ENCODE data around the gene HHIPL1. TPM values are rescaled to one million over a fixed set of nuclear protein-coding genes. Genes with fewer than 3 reads are reported as not detected.

The HHIPL1 gene
- total and polyA plus RNA-seq, 2 donors (not counting 3 experiments of a cell fraction or from before 2014, with no cell fraction given) = 1.3 to 2.1 TPM

GRCh38 chr14:99612071-99612737, 32.7 kb upstream of the HHIPL1 start:
- FAIRE-seq (no peak), DNase-seq (ENCODE audit: low read depth, low spot score) (no peak)
- intact Hi-C loops (cut with micrococcal nuclease) = no loop called here
- peaks cover 22% of the 10 kb centered on the region for H3K4me1 ChIP-seq (ENCODE audit: control insufficient read depth, extremely low read depth, insufficient read depth, low read length)
- POLR2A ChIA-PET = no interaction called here
- H3K36me3 ChIP-seq (ENCODE audit: control insufficient read depth in 2 of 2, extremely low read depth in 1 of 2, insufficient read depth in 2 of 2, low read length in 2 of 2) = no peaks in the 10 kb centered on the region
- H3K4me2 ChIP-seq (ENCODE audit: insufficient read depth, low read length) = no peak overlapping the region
- CTCF ChIA-PET = interaction anchor here (0.9 kb wide), 1 partner anchor 12 kb away, joined by 3 read pairs; no protein-coding TSS in a partner anchor
- H3K4me3 ChIP-seq (replicated peaks in 1 of 3; ENCODE audit: insufficient read depth in 1 of 3, low read depth in 1 of 3, low read length in 3 of 3) = no peak overlapping the region
- H3K79me2 ChIP-seq (ENCODE audit: control insufficient read depth, insufficient read depth, low read length) = no peaks in the 10 kb centered on the region
- no peaks in the 10 kb centered on the region for H3K9me1 ChIP-seq (replicated peaks; ENCODE audit: control insufficient read depth, extremely low read depth, insufficient read depth, low read length)
- H4K20me1 ChIP-seq (replicated peaks; ENCODE audit: control insufficient read depth, extremely low read depth, insufficient read depth, low read length) = no peaks in the 10 kb centered on the region
- TF ChIP-seq EZH2 (IDR thresholded peaks at IDR 0.05; ENCODE audit: borderline replicate concordance, low read depth, low read length, severe bottlenecking) = no peak
- TF ChIP-seq JUN (IDR thresholded peaks at IDR 0.05; ENCODE audit: borderline replicate concordance, insufficient read depth, insufficient read length, low read depth) = no peak
- TF ChIP-seq POLR2AphosphoS5 (IDR thresholded peaks at IDR 0.05; ENCODE audit: insufficient read depth, low read depth, low read length) = no peak
- TF ChIP-seq, protein P1, sequence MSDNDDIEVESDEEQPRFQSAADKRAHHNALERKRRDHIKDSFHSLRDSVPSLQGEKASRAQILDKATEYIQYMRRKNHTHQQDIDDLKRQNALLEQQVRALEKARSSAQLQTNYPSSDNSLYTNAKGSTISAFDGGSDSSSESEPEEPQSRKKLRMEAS (IDR thresholded peaks at IDR 0.05; ENCODE audit: insufficient read depth, insufficient read length) = no peak
- dilution Hi-C loops (cut with MboI; ENCODE audit: extremely low pct_ligation_motif_present, low sequenced_read_pairs) = no loop called here
- no peak overlapping the region for H3K27ac ChIP-seq (ENCODE audit: insufficient read depth, low read depth, low read length)
- H3K27me3 ChIP-seq (ENCODE audit: control insufficient read depth in 2 of 2, insufficient read depth in 2 of 2, low read length in 2 of 2) = no peaks in the 10 kb centered on the region
- no peak overlapping the region for H2AFZ ChIP-seq (ENCODE audit: low read depth, low read length)
- no peaks in the 10 kb centered on the region for H3K9me3 ChIP-seq (replicated peaks; ENCODE audit: control insufficient read depth, insufficient read depth, low read length)
- H3K9ac ChIP-seq (replicated peaks; ENCODE audit: extremely low read depth, insufficient read depth, low read length) = no peak overlapping the region
- no TSS peak for BruUV-seq (replicated peaks)

DNA sequence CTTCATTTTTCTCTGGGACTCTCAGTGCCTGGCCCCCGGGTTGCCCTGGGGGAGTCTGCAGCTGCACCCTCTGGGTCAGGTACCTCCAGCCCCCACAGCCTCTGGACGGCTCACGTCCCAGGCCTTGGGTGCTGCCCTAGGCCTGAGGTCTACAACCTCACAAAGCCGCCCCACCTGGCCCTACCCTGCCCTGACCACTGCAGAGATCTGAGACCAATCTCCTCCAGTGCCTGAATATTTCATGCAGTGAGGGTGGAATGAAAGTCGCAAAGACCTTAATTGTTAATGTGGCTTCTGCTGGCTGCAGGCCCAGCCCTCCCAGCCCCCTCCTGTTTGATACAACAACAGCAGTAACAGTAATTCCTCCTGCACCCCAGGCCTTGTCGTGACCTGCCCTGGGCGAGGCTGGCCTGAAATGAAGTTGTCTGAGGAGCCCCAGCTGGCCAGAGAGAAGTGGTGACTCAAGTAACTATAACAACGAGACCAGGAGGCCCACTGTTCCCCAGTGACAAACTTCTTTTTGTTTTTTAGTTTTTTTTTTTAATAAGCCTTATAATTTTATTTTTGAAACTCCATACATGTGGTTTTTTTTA, 32.1 kb upstream of the HHIPL1 start:
- intact Hi-C loops (cut with micrococcal nuclease) = no loop called here
- TF ChIP-seq EZH2 (IDR thresholded peaks at IDR 0.05; ENCODE audit: borderline replicate concordance, low read depth, low read length, severe bottlenecking) (no peak), FOS (IDR thresholded peaks at IDR 0.05; ENCODE audit: borderline replicate concordance, insufficient read depth, low read length) (no peak), CTCF (IDR thresholded peaks at IDR 0.05; ENCODE audit: extremely low read depth in 1 of 2, insufficient read depth in 1 of 2, low read depth in 1 of 2, low read length in 2 of 2) (no peak), JUN (IDR thresholded peaks at IDR 0.05; ENCODE audit: borderline replicate concordance, insufficient read depth, insufficient read length, low read depth) (no peak), POLR2AphosphoS5 (IDR thresholded peaks at IDR 0.05; ENCODE audit: insufficient read depth, low read depth, low read length) (no peak), GATA2 (IDR thresholded peaks at IDR 0.05; ENCODE audit: insufficient read depth, insufficient read length, low read depth, low read length) (no peak), MYC (IDR thresholded peaks at IDR 0.05; ENCODE audit: low read depth, low read length) (no peak), POLR2A (IDR thresholded peaks at IDR 0.05; ENCODE audit: low read depth, low read length) (no peak)
- TF ChIP-seq, protein P1 (IDR thresholded peaks at IDR 0.05; ENCODE audit: insufficient read depth, insufficient read length) = no peak
- no TSS peak for BruUV-seq (replicated peaks)

More for the DNA sequence above, 32.1 kb upstream of the HHIPL1 start:
- H3K9me3 ChIP-seq (replicated peaks; ENCODE audit: control insufficient read depth, insufficient read depth, low read length) = no peaks in the 10 kb centered on the region
- no peaks in the 10 kb centered on the region for H4K20me1 ChIP-seq (replicated peaks; ENCODE audit: control insufficient read depth, extremely low read depth, insufficient read depth, low read length)
- H2AFZ ChIP-seq (ENCODE audit: low read depth, low read length) = no peak overlapping the region
- ChIA-PET CTCF (interaction anchor here (0.9 kb wide), 1 partner anchor 11 kb away, joined by 3 read pairs; no protein-coding TSS in a partner anchor), POLR2A (no interaction called here)
- no peaks in the 10 kb centered on the region for H3K9me1 ChIP-seq (replicated peaks; ENCODE audit: control insufficient read depth, extremely low read depth, insufficient read depth, low read length)
- no peak overlapping the region for H3K4me2 ChIP-seq (ENCODE audit: insufficient read depth, low read length)
- H3K9ac ChIP-seq (replicated peaks; ENCODE audit: extremely low read depth, insufficient read depth, low read length) = no peak overlapping the region
- H3K4me3 ChIP-seq (replicated peaks in 1 of 3; ENCODE audit: insufficient read depth in 1 of 3, low read depth in 1 of 3, low read length in 3 of 3) = no peak overlapping the region
- DNase-seq (ENCODE audit: low read depth, low spot score) (no peak), FAIRE-seq (peak; percentile 12)
- peaks cover 22% of the 10 kb centered on the region for H3K4me1 ChIP-seq (ENCODE audit: control insufficient read depth, extremely low read depth, insufficient read depth, low read length)
- no peak overlapping the region for H3K27ac ChIP-seq (ENCODE audit: insufficient read depth, low read depth, low read length)
- H3K36me3 ChIP-seq (ENCODE audit: control insufficient read depth in 2 of 2, extremely low read depth in 1 of 2, insufficient read depth in 2 of 2, low read length in 2 of 2) = no peaks in the 10 kb centered on the region
- no peaks in the 10 kb centered on the region for H3K79me2 ChIP-seq (ENCODE audit: control insufficient read depth, insufficient read depth, low read length)
- no peaks in the 10 kb centered on the region for H3K27me3 ChIP-seq (ENCODE audit: control insufficient read depth in 2 of 2, insufficient read depth in 2 of 2, low read length in 2 of 2)
- dilution Hi-C loops (cut with MboI; ENCODE audit: extremely low pct_ligation_motif_present, low sequenced_read_pairs) = no loop called here

Data from endothelial cell of umbilical vein (primary cell).